Measurements from ENCODE around the gene CYP1A1. TPM values are rescaled to one million over a fixed set of nuclear protein-coding genes. Genes with fewer than 3 reads are reported as not detected.

CYP1A1 gene
- polyA plus RNA-seq = 10 to 100 TPM in 1 of 3 donors, 1 to 10 TPM in 1, under 1 TPM in 1; 0.21 to 12.7 (median 1.2) TPM

- no peak within 1 kb of the TSS for H3K27ac ChIP-seq (ENCODE audit: low read depth, low read length)
- WGBS, 3 donors = 0 to 2% (median 1%) methylated on average over 9 to 10 of the region's 10 CpGs
Observed at GRCh38 chr15:74725225-74725774, at the start of gene CYP1A1. TSS of gene CYP1A1 (minus strand) at chr15:74725528. CDS start at chr15:74723097, 2,431 bp downstream.

GRCh38 chr15:74773731-74774252 is 48.5 kb upstream of the CYP1A1 start:
- H3K27ac ChIP-seq (ENCODE audit: low read depth, low read length) = no peak overlapping the region
- 69 to 73% (median 70%) methylated on average over 5 of the region's 5 CpGs for WGBS, 3 donors

- WGBS, 3 donors = 86 to 90% (median 90%) methylated on average over 5 of the region's 5 CpGs
- H3K27ac ChIP-seq (ENCODE audit: low read depth, low read length) = no peak overlapping the region
Observed at GRCh38 chr15:74773329-74773728, 48.0 kb upstream of the CYP1A1 start.

- 41 to 61% (median 58%) methylated on average over 4 of the region's 4 CpGs for WGBS, 3 donors
- H3K27ac ChIP-seq (ENCODE audit: low read depth, low read length) = no peak overlapping the region
Observed at GRCh38 chr15:74770211-74770903, 45.0 kb upstream of the CYP1A1 start.

- WGBS, 3 donors = 58 to 67% (median 66%) methylated on average over 7 of the region's 7 CpGs
- no peak overlapping the region for H3K27ac ChIP-seq (ENCODE audit: low read depth, low read length)
Observed at GRCh38 chr15:74769463-74770025, 44.2 kb upstream of the CYP1A1 start.

GRCh38 chr15:74768771-74769342 is 43.5 kb upstream of the CYP1A1 start:
- H3K27ac ChIP-seq (ENCODE audit: low read depth, low read length) = no peak overlapping the region
- 3 to 5% (median 3%) methylated on average over 9 of the region's 9 CpGs for WGBS, 3 donors

GRCh38 chr15:74768099-74768770 is 42.9 kb upstream of the CYP1A1 start:
- H3K27ac ChIP-seq (ENCODE audit: low read depth, low read length) = no peak overlapping the region
- WGBS, 3 donors = 31 to 36% (median 31%) methylated on average over 15 of the region's 15 CpGs

- H3K27ac ChIP-seq (ENCODE audit: low read depth, low read length) = no peak overlapping the region
- 84 to 85% (median 84%) methylated on average over 14 of the region's 14 CpGs for WGBS, 3 donors
Observed at GRCh38 chr15:74767167-74768098, 42.1 kb upstream of the CYP1A1 start.

- WGBS, 3 donors = 76 to 95% (median 91%) methylated on average over 15 of the region's 15 CpGs
- H3K27ac ChIP-seq (ENCODE audit: low read depth, low read length) = no peak overlapping the region
Observed at GRCh38 chr15:74763416-74763815, 38.1 kb upstream of the CYP1A1 start.

- H3K27ac ChIP-seq (ENCODE audit: low read depth, low read length) = no peak overlapping the region
- WGBS, 3 donors = 13 to 54% (median 22%) methylated on average over 6 of the region's 6 CpGs
Observed at GRCh38 chr15:74762791-74763150, 37.4 kb upstream of the CYP1A1 start.

GRCh38 chr15:74758736-74759135 is 33.4 kb upstream of the CYP1A1 start:
- no peak overlapping the region for H3K27ac ChIP-seq (ENCODE audit: low read depth, low read length)
- WGBS, 3 donors = 83 to 93% (median 92%) methylated on average over 8 of the region's 8 CpGs

GRCh38 chr15:74754593-74755215 is 29.4 kb upstream of the CYP1A1 start:
- WGBS, 3 donors = 80 to 85% (median 82%) methylated on average over 20 of the region's 20 CpGs

GRCh38 chr15:74752531-74752930 is 27.2 kb upstream of the CYP1A1 start:
- 45 to 57% (median 55%) methylated on average over 5 of the region's 5 CpGs for WGBS, 3 donors
- H3K27ac ChIP-seq (ENCODE audit: low read depth, low read length) = no peak overlapping the region

More at GRCh38 chr15:74754593-74755215, 29.4 kb upstream of the CYP1A1 start:
- H3K27ac ChIP-seq (ENCODE audit: low read depth, low read length) = no peak overlapping the region

GRCh38 chr15:74752011-74752410 is 26.7 kb upstream of the CYP1A1 start:
- H3K27ac ChIP-seq (ENCODE audit: low read depth, low read length) = no peak overlapping the region
- 53 to 72% (median 70%) methylated on average over 8 of the region's 8 CpGs for WGBS, 3 donors

GRCh38 chr15:74750751-74751150 is 25.4 kb upstream of the CYP1A1 start:
- no peak overlapping the region for H3K27ac ChIP-seq (ENCODE audit: low read depth, low read length)
- WGBS, 3 donors = 54 to 57% (median 55%) methylated on average over 2 of the region's 2 CpGs

- H3K27ac ChIP-seq (ENCODE audit: low read depth, low read length) = no peak overlapping the region
- 84 to 92% (median 88%) methylated on average over 19 to 20 of the region's 20 CpGs for WGBS, 3 donors
Observed at GRCh38 chr15:74749832-74750231, 24.5 kb upstream of the CYP1A1 start.

GRCh38 chr15:74748322-74748946 is 23.1 kb upstream of the CYP1A1 start, which contains the start of gene CYP1A2:
TSS of gene CYP1A2 (plus strand) at chr15:74748845. CDS start at chr15:74749739, 894 bp downstream.
- H3K27ac ChIP-seq (ENCODE audit: low read depth, low read length) = no peak within 1 kb of the TSS
- WGBS, 3 donors = 65 to 87% (median 80%) methylated on average over 3 of the region's 3 CpGs
